NAMALWA (cell line): ENCODE measurements around the gene WDR74.
A peak's percentile ranks its signal among the peaks of the same experiment; 100 is the strongest.
"Not testable (repeated sequence)": the region's sequence is repeated elsewhere in the genome, so short reads cannot be mapped to it uniquely, and the experiment has no call there.

ENCODE experiments used
- DNase-seq: peaks from one replicate; pipeline ENCODE4 v3.0.0-alpha.2; 2015; ENCODE audit warnings: low spot score

WDR74 gene

DNA sequence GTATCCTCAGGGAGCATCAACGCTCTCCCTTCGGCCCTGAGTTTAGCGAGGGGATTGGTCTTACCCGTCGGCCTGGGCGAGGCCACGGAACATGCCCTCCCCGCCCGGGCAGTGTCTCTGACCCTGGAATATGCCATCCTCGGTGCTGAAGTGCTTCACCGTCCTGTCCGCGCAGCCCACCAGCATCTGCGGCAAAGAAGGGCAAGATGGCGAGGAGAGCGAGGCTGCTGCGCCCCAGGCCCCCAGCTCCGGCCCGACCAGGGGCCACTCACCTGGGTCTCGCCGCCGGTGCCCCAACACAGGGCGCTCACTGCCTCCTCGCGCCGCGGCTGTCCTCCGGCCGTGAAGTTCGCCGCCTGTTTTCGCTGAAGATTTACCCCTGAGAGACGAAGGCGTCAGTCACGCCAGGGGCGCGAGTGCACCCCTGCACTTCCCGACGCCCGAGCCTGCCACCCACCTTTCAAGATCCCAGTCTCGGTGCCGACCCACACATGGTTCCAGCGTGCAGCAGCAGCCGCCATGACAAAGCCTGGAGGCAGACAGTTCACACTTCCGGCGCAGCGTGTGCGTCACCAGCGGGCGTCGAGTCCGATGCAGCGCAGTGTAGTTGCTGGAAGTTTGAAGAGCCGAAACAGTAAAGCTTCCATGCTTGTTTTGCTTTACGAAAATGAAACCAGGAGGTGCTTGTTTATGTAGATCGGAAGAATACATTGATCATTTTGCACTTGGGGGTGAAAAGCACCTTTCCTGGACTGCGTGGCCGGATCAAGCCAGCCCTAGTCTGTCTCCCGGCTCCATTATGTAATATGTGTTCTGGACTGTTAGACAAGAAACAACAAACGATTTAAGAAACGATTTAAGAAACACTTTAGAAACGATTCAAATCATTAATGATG is at the start of gene WDR74:
WDR74 (minus strand) TSS at position 541 of the 896 bp plus-strand sequence; CDS start at position 521, 20 bp downstream.
- peak; percentile 98 for DNase-seq

DNA sequence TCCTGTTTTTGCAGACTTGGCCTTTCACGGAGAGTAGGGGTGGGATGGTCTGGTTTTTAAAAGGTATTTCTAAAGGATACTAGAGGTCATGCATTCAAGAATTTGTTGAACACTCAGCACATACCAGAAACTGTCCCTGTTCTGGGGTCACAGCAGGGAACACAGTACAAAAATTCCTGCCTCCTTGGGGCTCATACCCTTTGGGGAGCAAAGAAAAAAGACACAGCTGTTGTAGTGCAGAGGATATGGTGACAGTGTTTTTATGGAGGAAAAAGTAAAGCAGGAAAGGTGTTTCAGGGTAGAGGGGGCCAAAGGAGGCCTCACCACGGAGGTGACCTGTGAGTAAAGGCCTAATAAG is 49.7 kb upstream of the WDR74 start:
- no peak for DNase-seq

DNA sequence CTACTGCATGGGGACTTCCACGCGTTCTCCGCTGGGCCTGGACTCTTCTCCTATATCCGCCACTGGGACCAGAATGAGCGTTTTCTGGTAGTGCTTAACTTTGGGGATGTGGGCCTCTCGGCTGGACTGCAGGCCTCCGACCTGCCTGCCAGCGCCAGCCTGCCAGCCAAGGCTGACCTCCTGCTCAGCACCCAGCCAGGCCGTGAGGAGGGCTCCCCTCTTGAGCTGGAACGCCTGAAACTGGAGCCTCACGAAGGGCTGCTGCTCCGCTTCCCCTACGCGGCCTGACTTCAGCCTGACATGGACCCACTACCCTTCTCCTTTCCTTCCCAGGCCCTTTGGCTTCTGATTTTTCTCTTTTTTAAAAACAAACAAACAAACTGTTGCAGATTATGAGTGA is 49.0 kb upstream of the WDR74 start:
- DNase-seq: no peak

DNA sequence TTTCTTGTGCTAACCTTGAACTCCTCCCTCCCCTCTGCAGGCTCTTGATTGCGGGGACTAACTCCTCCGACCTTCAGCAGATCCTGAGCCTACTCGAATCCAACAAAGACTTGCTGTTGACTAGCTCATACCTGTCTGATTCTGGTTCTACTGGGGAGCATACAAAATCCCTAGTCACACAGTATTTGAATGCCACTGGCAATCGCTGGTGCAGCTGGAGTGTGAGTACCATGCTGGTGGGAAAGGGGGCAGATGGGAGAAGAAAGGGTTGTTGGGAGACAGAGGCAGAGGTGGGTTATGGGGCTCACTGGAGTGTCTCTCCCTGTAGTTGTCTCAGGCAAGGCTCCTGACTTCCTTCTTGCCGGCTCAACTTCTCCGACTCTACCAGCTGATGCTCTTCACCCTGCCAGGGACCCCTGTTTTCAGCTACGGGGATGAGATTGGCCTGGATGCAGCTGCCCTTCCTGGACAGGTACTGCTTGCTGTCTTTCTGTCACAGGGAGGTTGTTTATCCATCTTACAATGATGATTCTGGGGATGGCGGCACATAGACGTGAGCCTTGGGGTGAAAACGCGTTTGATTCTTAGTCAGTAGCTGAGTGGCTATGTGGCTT is 45.9 kb upstream of the WDR74 start:
- no peak for DNase-seq

DNA sequence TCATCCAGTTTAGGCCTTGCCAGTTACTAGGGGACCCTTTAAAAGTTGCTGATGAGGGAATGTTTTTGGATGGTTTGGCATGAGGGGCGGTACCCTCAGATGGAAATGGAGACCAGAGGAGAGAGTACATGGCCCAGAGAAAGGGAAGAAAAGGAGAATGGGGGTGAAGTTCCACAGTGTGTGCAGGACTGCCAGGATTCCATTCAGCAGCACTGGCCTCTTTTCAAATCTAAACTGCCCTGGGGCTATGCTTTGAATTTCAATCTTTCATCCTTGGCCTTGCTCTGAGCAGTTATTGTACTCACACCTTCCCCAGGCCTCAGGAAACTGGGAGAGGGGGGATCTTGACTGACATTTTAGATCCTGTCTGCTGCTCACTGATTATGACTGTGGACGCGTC is 44.3 kb upstream of the WDR74 start:
- no peak for DNase-seq

DNA sequence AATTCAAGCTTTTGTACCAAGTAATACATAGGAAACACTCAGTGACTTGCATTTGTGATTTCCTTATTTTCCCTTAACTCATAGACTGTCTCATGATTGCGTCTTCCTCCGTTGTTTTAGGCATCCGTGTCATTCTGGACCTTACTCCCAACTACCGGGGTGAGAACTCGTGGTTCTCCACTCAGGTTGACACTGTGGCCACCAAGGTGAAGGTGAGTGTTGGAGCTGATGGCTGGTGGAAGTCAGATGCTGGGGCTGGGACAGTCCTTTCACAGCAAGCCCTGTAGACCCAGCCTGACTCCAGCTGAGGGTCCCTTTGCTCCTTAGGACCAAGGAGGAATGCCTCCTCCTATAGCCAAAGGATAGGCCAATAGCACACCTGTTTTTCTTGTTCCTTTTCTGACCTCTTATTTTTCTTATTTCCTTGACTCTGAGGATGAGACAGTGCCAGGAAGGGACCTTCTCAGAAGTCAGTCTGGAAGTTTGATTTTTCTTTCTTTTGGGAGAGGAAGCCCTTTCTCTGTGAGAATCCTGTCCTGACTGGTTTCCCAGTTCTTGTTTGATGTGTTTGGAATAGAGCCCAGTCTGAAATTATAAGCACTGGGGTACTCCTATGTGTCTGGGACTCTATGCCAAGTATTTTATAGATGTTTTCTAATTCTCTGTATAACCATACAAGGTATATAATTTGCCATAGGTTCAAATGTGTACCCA is 43.6 kb upstream of the WDR74 start:
- DNase-seq: no peak

DNA sequence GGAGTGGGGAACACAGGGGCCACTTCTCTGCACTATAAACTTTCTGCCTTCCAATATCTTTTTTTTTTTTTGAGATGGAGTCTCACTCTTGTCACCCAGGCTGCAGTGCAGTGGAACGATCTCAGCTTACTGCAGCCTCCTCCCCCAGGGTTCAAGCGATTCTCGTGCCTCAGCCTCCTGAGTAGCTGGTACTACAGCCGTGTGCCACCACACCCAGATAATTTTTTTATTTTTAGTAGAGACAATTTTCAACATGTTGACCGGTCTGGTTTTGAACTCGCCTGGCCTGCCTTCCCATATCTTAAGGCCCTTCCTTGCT is 43.0 kb upstream of the WDR74 start:
- no peak for DNase-seq

DNA sequence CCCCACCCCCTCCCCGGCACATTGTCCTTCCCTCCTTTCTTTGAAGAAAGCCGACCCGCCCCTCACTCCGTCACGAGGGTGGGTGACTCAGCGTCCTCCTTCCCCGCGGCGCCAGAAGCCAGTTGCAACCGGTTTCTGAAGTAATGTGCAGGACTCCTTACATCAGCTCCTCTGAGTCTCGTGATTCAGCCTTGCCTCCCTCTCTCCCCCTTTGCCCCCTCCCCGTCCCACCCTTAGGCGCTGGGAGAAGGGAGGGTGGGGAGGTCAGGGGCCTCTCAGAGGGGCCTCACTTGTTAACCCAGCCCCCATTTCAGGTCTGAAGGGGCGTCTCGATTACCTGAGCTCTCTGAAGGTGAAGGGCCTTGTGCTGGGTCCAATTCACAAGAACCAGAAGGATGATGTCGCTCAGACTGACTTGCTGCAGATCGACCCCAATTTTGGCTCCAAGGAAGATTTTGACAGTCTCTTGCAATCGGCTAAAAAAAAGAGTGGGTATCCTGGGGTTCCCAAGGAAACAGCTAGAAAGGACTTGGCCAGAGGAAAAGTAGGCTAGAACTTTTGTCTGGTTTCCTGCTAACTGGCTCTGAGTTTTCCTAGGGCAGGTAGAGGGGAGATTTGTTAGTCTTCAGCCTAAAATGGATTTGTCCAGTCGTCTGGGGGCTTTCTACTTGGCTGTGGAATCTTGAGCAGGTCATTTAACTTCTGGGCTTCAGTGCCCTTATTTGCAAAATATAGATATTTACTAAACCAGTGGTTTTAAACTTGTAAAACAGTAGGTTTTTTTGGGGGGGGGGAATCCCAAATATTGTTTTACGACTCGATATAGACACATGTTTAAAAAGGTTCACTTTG is 42.4 kb upstream of the WDR74 start:
- peak; percentile 94 for DNase-seq

DNA sequence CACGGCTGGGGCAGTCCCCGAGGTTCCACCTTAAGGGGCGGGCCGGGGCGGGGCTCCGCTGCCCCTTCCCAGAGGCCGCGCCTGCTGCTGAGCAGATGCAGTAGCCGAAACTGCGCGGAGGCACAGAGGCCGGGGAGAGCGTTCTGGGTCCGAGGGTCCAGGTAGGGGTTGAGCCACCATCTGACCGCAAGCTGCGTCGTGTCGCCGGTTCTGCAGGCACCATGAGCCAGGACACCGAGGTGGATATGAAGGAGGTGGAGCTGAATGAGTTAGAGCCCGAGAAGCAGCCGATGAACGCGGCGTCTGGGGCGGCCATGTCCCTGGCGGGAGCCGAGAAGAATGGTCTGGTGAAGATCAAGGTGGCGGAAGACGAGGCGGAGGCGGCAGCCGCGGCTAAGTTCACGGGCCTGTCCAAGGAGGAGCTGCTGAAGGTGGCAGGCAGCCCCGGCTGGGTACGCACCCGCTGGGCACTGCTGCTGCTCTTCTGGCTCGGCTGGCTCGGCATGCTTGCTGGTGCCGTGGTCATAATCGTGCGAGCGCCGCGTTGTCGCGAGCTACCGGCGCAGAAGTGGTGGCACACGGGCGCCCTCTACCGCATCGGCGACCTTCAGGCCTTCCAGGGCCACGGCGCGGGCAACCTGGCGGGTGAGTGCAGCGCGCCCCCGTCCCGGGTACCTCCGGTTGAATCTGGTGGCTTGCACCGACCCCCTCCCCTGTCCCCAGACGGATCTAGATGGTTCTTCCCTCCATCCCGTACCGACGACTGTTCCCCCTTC is 41.6 kb upstream of the WDR74 start, which contains the start of gene SLC3A2:
SLC3A2 (plus strand) TSS at position 94 of the 776 bp plus-strand sequence; CDS start at position 222, 128 bp downstream.
- peak; percentile 90 for DNase-seq

DNA sequence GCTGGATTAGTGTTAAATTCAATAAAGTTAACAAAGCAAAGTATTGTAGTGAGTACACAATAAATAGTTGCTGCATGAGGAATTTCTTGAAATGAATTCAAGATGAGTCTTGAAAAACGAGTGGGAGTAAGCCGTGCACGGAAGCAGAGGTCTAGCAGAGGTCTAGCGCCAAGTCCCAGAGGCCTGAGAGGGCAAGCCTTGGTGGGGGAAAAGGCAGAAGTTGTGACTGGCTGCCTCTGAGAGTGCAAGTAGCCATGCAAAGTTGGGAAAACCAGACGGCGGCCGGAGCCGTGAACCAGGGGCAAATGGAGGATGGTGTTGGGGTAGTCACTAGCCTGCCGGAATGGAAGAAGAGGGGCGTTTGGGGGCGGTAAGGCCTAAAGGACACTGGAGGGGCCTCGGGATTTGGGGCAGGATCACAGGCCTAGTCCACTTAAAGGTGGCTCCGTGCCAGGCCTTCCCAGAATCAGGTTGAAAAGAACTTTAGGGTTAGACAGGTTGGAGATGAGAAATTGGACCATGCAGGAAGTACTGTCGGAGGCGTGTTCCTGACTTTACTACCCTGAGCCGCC is 40.9 kb upstream of the WDR74 start:
- peak; percentile 53 for DNase-seq

DNA sequence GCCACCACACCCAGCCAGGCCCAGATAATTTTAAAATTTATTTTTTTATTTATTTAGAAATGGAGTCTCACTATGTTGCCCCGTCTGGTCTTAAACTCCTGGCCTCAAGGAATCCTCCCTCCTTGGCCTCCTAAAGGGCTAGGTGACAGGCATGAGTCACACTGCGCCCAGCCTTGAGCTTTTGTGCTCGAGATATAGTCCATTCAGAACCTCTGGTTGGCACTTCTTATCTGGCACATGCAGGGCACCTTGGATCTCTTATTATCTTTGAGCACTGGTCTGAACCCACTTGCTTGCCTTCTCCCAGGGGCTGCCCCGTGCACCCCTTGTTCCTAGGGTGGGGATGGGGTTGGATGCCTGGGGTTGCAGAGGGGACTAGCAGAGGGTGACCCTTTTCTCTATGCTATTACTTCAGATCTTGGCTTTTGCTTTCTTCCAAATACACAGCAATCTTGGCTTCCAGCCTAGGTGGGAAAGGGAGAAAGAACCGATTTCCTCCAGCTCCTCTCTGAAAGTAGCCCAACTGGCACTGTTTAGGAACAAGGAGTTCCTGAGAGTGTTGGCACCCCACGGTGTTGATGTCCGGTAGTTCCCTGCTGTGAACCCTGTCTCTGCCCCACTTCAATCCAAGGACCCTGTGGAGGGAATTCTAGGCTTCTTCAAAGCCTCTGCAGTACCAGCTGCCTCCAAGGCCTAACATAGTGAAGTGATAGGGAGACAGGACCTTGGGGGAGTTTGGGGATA is 40.0 kb upstream of the WDR74 start:
- no peak for DNase-seq

DNA sequence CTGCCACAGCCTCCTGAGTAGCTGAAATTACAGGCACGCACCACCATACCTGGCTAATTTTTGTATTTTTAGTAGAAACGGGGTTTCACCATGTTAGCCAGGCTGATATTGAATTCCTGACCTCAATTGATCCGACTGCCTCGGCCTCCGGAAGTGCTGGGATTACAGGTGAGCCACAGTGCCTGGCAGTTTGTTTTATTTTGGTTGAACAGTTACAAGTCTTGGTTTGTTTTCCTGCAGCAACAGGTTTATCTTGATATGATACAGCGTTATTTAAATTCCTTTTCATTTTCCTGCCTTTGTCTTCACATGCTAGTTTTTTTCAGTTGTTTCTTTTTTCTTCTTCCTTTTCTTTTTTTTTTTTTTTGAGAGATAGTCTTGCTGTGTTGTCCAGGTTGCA is 37.3 kb upstream of the WDR74 start:
- no peak for DNase-seq

DNA sequence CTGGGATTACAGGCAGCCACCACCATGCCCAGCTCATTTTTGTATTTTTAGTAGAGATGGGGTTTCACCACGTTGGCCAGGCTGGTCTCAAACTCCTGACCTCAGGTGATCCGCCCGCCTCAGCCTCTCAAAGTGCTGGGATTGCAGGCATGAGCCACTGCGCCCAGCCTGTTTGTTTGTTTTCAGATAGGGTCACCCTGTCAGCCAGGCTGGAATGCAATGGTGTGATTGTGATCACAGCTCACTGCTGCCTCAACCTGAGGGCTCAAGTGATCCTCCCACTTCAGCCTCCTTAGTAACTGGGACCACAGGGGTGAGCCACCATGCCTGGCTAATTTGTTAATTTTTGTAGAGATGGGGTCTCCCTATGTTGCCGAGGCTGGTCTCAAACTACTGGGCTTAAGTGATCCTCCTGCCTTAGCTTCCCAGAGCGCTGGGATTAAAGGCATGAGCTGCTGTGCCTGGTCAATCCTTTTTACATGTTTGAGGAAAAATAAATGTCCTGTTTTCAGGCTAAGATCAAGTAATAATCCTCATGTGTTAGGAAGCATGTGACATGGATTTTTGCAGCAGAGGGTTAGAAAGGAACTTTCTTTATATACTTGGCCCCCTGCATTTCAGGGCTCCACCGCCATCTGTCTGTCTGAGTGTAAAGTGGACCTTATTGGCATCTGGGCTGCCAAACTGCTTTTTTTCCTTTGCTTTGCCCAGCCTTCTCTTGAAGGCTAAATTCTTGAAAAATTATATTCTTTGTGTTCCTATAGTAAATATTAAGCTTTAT is 36.5 kb upstream of the WDR74 start:
- DNase-seq: no peak

DNA sequence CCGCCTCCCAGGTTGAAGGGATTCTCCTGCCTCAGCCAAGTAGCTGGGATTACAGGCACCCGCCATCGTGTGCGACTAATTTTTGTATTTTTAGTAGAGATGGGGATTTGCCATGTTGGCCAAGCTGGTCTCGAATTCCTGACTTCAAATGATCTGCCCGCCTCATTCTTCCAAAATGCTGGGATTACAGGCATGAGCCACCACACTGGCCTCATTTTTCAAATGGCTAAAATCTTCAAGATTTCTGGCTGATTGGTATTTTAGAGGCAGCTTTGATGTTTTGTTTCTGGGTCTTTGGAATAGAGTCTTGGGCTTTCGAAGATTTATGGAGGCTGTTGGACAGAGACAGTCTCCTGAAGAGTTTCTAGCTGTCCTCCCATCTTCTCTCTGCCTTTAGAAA is 35.5 kb upstream of the WDR74 start:
- no peak for DNase-seq

DNA sequence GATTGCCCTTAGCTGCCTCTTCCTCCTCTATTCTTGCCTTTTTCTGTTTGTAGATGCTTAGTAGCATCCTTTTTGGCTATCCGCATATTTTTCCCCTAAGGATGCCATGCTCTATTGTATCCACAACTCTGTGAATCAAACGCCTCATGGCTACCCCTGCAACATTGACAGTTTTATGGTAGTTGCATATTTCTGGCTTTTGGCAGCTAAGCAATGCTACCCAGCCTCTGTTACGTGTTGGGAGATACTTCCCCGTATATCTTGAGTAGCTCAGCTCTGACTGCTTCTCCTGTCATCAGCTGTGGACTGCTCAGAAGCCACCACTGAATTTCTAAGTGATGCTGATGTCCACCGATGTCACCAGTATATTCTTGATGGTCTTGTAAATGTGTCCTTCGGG is 26.2 kb upstream of the WDR74 start:
- no peak for DNase-seq

DNA sequence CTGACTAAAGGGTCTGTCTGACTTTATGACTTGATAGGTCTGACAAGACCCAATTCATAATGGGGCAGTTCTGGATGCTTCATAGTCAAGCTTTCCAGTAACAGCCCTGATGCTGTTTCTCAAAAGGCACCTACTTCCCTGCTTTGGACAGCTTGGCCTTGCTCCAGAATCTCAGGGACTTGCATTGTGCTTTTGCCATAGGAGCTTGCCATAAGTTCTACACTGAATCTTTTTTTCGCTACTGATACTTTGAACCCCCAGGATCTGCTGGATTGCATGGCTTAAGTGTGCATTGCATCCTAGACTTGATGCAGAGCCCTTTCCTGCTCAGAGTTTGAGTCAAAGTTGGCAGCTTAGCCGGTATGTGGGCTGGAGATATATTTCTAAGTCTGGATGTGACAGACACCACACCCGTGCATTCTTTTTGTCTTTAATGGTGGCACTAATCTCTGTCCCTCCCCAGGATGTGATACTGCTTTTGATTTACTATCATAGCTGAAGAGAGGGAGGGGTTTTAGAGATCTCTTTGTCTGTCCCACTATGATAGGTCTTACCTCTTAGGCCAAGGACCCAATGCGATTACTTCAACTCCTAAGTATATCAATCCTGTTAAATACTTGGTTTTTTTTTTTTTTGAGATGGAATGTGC is 24.4 kb upstream of the WDR74 start:
- no peak for DNase-seq

DNA sequence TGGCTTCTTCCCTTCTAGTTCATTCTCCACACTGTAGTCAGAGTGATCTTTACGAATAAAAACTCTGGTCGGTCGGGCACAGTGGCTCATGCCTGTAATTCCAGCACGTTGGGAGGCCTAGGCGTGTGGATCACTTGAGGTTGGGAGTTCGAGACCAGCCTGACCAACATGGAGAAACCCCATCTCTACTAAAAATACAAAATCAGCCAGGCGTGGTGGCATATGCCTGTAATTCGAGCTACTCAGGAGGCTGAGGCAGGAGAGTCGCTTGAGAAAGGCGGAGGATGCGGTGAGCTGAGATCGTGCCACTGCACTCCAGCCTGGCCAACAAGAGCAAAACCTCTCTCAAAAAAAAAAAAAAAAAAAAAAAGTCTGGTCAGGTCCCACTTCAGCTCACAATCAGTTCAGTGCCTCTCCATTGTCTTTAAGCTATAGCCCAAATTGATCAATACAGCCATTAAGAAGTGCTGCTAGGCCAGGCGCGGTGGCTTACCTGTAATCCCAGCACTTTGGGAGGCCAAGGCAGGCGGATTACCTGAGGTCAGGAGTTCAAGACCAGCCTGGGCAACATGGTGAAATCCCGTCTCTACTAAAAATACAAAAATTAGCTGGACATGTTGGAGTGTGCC is 22.3 kb upstream of the WDR74 start:
- not testable (repeated sequence) for DNase-seq

DNA sequence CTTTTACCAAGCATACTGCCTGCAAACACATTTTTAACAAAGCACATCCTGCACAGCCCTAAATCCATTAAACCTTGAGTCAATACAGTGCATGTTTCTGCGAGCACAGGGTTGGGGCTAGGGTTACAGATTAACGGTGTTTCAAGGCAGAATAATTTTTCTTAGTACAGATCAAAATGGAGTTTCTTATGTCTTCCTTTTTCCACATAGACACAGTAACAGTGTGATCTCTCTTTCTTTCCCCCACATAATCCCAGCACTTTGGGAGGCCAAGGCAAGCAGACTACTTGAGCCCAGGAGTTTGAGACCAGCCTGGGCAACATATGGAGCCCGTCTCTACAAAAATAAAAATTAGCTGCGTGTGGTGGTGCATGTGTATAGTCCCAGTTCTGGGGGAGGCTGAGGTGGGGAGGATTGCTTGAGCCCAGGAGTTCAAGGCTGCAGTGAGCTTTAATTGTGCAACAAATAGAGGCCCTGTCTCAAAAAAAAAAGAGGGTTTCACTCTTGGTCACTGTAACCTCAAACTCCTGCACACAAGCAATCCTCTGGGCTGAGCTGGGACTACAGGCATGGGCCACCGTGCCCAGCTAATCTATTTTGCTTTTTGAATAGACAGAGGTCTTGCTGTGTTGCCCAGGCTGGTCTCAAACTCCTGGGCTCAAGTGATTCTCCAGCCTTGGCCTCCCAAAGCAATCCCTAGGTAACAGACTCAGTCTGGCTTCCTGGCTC is 21.6 kb upstream of the WDR74 start:
- no peak for DNase-seq
